Measurements from ENCODE around the gene CTBP1.
A peak's percentile ranks its signal among the peaks of the same experiment; 100 is the strongest.

Gene CTBP1

DNA sequence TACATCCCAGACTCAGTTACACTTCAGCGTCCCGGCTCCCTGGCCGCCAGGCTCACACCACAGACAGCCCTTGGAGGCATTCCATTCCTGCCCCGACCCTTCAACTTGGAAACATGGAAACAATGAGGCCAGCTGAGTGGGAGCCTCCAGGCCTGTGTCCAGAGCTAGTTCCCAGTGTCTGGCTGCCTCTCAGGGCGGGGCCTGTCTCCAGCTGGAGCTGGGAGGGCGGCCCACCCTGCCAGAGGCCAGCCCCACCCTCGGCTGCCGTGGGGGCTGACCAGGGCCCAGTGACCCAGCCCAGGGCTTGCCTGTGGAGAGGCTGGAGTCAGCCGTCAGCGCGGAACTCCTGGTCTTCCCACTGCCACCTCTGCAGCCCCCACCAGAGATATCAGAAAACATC is 39.1 kb downstream of the CTBP1 start:
- no peak for DNase-seq (ENCODE audit: low spot score)

DNA sequence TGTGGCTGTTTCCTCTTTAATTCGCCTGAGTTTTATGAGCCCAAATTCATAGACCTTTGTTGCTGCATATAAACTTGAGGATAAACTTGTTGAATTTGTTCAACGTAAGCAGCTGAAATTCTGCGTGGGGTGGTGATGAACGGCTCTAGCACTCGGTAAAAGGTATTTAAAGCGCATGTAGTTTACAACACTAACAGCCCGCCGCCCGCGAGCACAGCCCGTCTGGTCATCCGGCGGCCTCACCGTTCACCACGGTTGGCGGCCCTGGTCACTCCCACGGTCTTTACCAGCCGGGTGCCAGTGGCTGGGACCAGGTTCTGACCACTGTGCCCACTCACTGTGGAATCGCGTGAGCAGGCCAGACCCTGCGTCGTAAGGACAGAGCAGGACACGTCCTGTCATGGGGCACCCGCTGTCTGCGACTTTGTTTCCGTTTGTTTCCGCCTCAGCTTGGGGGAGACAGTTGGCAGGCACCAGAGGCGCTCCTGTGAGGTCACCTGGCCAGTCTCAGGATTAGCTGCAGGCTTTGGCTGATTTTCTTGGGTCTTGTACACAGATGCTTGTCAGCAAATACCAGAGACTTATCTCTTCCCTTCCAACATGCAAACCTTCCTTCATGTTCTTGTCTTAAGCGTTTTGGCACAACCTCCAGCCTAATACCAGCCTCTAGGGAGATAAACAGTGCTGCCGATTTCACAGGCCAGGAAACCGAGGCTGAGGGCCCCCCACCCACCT is 39.8 kb downstream of the CTBP1 start:
- peak; percentile 7 for DNase-seq (ENCODE audit: low spot score)

DNA sequence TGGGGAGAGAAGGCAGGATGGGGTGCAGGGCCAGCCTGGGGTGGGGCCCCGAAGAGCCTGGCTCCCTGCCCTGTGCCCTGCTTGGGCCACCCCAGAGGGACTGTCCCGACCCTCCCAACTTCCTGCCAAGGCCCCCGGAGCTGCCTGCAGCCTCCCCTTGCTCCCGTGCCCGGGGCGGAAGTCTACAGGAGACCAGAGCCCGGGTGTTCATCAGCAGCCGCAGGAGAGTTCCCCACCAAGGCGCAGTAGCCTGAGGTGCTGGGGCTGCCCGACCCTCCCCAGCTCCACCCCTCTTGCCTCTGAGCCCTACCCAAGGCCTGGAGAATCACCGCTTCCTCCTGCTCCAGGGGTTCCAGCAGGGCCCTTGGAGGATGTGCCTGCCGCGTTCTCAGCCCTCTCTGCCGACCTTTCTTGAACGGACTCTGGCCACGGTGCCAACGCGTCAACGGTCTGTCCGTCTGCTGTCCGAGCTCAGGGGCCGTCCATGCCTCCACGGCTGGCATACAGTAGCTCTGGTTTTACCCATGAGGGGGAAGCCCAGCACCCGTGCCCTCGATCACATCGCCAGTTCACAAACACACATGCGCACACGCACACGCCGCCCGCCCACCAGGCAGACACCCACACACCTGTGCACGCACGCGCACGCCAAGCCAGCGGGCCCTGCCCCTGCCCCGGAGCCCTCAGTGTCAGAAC is 40.5 kb downstream of the CTBP1 start:
- no peak for DNase-seq (ENCODE audit: low spot score)

DNA sequence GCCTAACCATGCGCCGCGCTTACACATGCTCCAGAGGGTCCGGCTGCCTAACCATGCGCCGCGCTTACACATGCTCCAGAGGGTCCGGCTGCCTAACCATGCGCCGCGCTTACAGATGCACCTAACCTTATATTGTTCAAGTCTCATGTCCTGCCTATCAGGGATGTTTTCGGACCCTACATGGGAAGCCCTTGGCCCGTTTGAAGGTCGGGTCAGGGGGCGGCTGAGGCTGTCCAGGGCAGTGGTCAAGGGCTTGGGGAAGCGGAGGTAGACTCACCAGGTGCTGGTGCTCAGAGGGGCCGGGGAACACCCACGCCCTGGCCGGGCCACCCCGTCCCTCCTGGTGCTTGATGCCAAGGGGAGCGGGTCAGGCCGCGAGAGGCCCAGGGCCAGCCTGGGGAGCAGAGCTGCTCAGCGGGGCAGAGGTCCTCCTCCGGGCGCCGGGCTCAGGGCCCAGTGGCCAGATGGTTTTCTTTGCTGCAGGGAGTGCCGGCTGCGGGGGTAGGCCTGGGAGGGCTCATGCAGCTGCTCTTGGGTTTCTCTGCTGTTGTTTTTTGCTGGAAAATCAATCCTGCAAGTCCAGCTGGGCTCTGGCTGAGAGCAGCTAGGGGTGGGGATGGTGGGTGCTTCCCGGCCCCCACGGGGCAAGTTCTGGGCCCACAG is 41.2 kb downstream of the CTBP1 start:
- DNase-seq (ENCODE audit: low spot score) = no peak

DNA sequence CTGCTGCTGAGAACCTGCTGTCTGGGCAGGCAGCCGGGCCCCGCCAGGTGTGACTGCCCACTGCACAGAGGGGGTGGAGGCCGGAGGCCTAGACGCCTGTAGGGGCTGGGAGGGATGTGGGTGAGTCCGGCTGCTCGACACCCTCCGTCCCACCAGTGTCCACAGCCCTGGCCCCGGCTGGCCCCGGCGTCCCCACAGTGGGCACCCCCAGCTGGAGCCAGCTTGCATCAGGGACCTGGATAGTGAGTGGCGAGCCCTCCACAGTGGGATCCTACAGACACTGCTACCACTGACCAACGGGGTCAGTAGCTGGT is 41.8 kb downstream of the CTBP1 start:
- no peak for DNase-seq (ENCODE audit: low spot score)

DNA sequence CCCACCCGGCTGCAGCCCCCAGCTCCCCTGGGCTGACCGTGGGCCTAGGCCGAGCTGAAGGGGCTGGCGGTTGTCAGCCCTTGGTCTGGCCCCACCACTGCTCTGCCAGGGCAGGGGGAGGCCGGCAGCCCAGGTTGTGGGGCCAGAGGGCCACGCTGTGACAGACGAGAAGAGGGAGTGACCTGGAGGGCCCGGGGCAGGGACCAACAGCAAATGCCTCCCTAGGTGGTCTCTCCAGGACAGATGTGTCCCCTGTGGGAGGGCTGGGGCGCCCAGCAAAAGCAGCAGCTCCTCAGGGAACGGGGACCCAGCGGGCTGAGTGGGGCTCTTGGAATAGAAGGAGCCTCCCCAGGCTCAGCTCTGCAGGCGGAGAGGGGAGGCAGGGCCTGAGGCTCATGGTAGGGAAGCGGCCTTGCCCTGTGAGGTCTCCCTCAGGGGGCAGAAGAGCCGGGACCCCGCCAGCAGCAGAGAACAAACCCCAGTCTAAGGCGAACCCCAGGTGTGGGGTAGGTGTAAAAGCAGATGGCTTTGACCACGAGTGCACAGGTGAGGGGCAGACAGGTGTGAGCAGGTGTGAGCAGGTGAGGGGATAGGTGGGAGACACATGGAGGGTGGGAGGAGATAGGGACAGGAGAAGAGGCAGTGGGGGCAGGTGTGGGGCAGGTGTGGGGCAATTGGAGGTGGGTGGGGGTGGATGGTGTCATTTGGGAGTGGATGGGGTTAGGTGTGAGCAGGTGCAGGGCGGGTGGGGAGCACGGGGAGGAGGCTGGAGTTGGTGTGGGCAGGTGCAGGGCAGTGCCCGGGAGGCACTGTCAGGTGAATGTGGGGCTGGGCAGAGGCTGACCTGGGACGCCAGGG is 42.4 kb downstream of the CTBP1 start:
- DNase-seq (ENCODE audit: low spot score) = no peak

DNA sequence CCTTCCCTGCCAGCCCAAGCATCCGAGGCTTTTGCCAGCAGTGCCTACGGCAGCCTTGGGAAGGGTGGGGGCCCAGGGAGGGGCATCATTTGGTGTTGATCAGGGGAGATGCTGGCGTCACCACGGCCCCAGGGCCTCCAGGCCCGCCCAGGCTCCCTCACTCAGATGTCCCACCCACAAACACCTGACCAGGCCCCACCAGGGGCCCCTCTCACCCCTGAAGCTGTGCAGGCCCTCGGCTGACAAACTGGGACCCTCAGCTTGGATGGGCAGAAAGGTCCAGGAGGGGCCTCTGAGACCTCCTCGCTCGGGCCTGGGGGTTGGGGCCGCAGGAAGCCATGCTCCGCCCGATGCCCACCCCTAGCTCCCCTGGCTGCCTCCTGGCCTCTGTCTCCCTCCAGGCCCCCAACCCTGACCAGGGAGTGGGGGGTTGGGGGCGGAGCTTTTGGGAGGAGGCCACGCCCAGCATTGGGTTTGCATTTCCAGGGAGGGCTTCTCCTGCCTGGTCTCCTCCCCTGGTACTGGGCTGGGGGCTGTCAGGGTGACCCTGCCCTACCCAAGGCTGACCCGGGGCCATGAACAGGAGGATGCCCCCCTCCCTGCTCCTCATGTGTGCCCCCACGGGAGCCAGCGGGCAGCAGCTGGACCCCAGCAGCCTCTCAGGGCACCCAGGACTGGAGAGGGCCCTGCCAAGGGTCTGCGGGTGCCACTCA is 43.2 kb downstream of the CTBP1 start:
- DNase-seq (ENCODE audit: low spot score) = no peak

DNA sequence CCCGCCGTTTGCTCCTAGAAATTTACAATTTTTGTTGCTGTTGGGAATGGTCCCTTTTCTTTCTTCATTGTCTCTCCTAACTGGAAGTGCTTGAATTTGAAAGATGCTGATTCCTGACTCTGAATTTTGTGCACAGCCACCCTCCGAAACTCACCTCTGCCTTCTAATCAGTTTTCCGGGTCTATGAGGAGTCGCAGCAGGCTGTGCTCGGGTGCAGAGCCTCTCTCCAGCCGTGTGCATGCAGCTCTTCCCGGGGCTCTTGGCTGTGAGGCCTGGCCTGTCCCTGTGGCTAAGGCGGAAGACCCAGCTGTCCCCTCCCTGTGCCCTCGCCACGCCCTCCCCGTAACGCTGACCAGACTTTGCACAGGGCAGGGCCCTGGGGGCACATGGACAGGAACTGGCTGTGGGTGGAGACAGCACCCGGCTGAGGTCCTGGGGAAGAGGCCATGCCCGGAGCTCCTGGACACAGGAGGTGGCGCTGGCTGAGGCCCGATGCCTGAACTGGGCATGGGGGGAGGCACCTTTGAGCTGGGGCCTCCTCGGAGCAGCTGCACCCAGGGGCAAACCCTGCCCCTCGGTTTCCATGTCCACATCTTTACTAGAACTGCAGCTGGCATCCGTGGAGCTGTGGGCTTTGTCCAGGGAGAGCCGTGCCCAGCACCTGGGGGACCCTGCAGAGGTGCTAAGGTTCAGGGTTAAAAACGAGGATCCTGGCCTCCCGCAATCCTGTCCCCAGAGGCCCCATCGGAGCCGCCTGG is 43.9 kb downstream of the CTBP1 start:
- no peak for DNase-seq (ENCODE audit: low spot score)

DNA sequence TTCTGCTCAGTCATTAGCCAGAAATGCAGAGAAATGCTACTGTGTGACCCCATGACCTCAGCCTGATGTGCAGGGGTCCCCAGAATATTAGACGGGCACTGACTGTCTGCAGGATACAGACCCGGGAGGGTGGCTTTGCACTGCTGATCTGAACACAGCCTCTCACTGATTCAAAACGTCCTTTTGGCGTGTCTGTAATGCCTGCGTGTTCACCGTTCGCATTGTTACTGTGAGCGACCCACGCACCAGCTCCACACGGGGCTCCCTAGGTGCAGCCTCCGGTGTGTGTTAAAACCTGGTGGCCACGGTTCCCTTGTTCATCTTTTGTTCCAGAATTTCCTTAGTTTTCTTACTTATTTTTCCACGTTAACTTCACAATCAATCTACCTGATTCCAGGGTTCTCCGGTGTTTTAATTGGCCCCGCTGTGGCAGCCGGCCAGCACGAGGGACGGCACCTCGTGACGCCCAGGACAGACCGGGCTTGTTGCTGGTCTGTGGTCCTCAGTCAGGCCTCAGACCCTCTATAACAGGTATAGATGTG is 44.6 kb downstream of the CTBP1 start:
- DNase-seq (ENCODE audit: low spot score) = no peak

DNA sequence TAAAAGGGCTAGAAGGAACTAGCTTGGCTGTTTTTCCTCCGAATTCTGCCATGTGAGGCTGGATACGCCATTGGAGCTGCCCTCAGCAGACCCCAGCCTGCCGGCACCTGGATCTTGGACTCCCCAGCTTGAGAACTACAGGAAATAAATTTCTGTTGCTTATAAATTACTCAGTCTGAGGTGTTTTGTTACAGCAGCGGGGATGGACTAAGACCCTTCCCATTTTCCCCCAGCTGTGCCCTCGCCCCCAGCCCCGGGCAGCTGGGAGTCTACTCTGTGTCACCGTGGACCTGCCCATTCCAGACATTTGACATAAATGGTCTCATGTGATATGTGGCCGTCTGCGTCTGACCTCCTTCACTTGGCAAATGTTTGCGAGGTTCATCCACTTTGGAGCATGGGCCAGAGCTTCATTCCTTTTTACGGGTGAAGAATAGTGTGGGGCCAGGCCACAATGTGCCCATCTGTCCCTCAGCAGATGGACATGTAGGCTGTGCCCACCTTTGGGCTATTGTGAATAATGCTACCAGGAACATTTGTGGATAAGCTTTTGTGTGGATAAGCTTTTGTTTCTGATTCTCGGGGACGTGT is 45.8 kb downstream of the CTBP1 start:
- no peak for DNase-seq (ENCODE audit: low spot score)

DNA sequence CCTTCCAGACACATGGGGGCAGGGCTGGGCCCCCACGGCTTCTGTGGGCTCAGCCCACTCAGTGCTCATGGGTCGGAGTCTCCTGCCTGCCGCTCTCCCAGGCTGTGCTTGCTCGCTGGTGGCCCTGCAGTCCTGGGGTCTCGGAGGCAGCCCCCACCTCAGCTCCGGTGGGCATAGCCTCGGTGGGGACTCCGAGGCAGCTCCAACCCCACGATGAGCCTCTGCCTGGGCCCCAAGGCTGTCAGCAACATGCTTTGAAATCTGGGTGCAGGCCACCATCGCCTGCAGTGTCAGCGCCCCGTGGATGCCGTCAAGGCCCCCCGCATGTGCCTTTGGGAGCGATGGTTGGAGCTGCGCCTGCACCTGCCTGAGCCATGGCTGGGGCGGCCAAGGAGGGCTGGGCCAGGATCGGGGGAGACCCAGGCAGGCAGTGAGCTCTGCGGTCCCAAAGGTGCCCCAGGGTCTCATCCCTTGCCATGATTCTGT is 46.4 kb downstream of the CTBP1 start:
- no peak for DNase-seq (ENCODE audit: low spot score)

DNA sequence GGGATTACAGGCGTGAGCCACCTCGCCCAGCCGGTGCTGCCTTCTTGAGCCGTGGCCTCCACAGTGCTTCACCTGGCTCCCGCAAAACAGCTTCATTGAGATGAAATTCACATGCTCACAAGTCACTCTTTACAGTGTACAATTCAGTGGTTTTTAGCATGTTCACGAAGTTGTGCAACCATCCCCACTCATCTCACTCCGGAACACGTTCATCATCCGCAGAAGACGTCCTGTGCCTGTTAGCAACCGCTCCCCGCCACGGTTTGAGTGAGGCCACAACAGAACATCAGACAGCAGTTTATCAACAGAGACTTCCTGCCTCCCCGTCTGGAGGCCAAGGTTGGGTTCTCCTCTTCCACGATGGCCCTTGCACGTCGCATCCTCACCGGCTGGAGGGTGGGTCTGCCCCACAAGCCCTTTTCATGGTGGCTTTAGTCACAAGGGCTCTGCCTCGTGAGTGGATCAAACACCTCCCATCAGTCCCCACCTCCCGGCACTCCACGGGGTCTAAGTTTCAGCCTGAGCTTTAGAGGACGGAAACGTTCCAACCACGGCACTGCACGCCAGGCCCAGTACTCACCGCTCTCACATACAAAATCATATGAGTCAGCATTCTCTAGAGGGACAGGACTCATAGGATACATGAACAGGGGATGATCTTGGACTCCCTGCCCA is 46.9 kb downstream of the CTBP1 start:
- no peak for DNase-seq (ENCODE audit: low spot score)

DNA sequence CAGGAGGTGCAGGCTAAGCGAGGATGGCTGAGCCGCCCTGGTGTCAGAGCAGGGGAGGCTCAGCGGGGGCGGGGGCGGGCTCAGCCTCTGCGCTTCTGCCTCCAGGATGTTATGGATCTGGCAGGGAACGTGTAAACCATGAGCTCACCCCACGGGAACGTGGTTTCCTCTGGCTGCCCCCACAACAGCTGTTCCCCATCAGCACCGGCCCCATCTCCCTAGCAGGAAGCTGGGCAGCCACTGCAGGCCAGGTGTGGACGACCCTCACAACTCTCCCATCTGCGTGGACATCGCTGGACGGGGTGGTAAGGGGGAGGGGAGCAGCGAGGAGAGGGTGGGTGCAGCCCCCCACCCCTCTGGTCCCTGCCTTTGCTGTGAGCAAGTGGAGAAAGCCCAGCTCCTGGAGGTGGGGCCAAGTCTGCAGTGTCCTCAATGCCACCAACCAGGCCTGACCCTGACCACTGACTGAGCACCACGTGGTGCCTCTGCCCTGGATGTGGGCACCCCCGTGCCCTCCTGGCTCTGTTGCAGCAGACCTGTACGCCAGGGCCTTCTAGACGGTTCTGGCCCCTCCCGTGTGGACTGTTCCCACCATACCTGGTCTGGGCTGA is 48.4 kb downstream of the CTBP1 start:
- no peak for DNase-seq (ENCODE audit: low spot score)

DNA sequence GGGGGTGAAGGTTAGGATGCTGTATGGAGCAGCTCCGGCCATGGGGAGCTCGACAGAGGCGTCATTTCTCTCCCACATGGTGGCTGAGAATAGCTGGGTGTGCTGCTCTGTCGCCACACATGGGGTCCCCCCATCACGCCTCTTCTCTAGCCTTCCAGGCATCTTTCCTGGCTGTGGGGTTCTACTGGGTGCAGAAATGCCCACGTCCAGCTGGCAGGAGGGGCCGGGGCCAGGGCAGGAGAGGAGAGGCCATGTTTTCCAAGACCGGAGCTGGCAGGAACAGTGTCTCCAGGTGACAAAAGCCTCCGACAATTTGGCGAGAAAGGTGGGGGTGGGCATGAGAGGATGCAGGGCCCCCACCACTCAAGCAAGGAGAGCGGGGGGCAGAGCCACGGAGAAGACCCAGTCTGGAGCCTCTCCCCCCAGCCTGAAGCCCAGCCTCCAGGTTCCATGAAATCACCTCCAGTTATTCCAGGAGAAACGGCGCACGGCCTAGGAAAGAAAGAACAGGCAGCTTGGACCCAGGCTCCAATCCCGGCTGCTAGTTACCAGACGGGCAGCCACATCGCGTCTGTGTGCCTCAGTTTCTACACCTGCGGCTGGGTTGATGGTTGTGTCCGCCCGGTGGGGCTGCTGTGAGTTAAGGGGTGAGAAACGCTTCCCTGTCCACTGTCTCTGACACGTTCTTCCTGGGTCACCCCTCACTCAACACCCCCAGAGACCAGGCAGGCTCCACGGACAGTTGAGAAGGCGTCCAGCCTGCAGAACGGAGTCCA is 49.2 kb downstream of the CTBP1 start:
- DNase-seq (ENCODE audit: low spot score) = no peak

DNA sequence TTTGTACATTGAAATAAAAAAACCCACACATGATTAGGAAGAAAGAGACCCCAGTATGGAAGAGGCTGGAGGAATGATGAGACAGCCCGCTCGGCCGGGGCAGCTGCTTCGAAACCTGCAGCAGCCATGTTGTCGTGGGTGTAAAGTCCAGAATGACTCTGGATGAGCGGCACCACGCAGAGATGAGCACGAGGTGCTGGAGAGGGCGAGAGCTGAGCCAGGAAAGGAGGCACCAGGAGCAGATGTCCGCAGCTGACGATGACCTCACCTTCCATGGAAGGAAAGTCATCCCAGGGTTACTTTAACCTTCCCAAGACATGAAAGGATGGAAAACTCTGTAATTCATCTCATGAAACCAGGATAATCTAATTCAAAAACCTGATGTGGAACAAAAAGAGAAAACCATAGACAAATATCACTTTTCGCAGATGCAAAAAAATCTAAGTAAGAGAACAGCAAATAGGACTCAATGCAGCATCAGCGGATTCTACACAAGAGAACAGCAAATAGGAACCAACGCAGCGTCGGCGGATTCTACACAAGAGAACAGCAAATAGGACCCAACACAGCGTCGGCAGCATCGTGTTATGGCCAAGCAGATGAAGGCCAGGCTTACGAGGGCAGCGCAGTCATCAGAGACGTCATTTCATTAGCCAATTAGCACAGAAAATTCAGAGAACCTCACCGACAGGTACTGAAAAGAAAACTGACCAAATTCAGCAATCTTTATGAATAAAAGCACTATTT is 50.7 kb downstream of the CTBP1 start:
- no peak for DNase-seq (ENCODE audit: low spot score)

DNA sequence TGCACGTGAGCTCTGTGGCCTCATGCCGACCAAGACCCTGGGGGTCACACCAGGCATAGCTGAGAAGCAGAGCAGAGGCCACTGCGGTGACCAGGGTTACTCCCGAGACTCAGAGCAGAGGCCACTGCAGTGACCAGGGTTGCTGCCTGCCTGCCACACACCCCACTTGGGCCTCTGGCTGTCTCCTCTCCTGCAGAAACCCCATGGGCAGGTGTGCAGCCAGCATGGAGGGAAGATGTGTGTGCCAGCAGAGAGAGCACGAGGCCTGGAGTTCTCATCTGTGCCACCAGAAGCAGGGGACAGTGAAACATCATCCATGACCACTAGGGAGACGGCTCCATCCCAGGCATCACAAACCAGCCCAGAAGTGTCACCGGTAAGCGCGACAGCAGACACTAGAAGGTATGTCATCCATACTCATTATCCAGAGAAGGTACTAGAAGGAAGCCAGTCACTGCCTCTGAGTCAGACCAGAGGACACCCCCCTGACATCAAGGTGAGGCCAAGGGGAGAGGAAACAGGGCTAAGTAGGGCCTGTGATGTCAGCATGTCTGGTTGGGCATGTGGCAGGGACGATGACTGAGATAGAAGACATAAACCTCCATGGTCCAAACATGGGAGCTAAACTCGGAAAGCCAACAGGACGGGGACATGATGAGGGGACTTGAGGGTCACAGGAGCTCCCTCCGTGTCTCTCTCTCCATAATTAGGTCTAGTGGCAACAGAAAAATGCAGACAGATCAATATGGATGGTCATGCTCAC is 52.3 kb downstream of the CTBP1 start:
- no peak for DNase-seq (ENCODE audit: low spot score)

DNA sequence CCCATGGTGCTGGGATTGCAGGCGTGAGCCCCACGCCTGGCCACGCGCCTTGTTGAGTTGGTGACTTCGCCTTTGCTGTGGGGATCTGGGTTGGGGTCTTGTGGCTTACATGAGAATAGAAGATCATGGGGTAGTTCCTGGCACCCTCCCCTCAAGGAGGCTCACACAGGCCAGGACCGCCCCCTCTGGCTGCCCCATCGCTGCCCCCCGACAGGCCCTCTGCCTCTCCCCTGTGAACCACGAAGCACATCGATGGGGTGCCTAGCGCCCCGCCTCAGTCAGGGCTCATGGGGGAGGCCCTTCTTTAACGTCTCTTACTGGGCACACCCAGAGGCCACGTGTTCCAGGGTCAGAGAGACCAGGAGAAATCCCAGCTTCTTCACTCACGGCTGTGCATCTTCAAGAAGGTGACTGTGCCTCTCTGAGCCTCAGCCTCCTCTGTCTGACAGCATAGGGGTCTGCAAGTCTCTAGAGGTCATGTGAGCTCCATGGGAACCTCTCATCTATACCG is 53.0 kb downstream of the CTBP1 start:
- DNase-seq (ENCODE audit: low spot score) = no peak

All from hematopoietic multipotent progenitor cell treated with erythropoietin and hydrocortisone succinate and interleukin-3 and kit ligand, for 15 days (in vitro differentiated cells).